Measurements from ENCODE around the gene COG3.

- TF ChIP-seq CTCF (conservative IDR thresholded peaks at IDR 0.05; ENCODE audit: low read length): no peak
- TF ChIP-seq EZH2phosphoT487 (IDR thresholded peaks at IDR 0.05; ENCODE audit: borderline replicate concordance, low read depth, low read length): no peak
Observed at GRCh38 chr13:45437947-45438346, 26.8 kb upstream of the COG3 start.
